Adrenal gland (tissue), 5 donors: ENCODE measurements around the gene CEACAM4.

Experiments
- CTCF ChIP-seq, 6 experiments: fragments of 450-650 bp in 4 of 6; fragments of 200-600 bp in 2 of 6; sonication (generic) in 1 of 6; IDR thresholded peaks; 1 replicate in 5 of 6; 2 replicates in 1 of 6; pipeline versions ENCODE4 v1.5.1 to v1.8.0; 2016 to 2021; ENCODE audit warnings: antibody characterized with exemption in 6 of 6, mild to moderate bottlenecking in 2 of 6, moderate library complexity in 1 of 6
- POLR2A ChIP-seq, 2 donors: fragments of 450-650 bp; IDR thresholded peaks; one replicate each; pipeline ENCODE4 v1.6.1; 2017; ENCODE audit warnings: antibody characterized with exemption in 2 of 2, mild to moderate bottlenecking in 2 of 2, moderate library complexity in 1 of 2
- donor health status: DM: no; HTN: no; CAD: no.

DNA sequence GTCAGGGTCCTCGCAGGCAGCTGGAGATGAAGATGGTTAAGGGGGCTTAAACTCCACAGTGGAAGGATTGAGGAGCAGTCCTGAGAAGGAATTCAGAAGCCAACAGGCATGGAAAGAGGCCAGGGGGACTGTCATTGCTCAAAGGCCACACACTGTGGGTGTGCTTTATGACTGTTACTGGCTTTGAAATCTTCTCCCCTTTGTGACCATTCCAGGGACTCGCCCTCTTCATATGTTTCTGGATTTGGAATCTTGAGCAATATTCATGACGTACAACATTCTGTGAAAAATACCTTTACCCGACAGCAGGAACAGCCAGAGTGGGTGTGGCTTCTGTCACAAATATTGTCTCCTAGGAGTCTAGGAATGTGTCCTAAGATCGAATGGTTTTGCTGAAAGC is 44.6 kb upstream of the CEACAM4 start:
- TF ChIP-seq CTCF (IDR thresholded peaks at IDR 0.05) (no peak), POLR2A (IDR thresholded peaks at IDR 0.05) (no peak)
